ENCODE measurements around the gene TAGLN2.

DNA sequence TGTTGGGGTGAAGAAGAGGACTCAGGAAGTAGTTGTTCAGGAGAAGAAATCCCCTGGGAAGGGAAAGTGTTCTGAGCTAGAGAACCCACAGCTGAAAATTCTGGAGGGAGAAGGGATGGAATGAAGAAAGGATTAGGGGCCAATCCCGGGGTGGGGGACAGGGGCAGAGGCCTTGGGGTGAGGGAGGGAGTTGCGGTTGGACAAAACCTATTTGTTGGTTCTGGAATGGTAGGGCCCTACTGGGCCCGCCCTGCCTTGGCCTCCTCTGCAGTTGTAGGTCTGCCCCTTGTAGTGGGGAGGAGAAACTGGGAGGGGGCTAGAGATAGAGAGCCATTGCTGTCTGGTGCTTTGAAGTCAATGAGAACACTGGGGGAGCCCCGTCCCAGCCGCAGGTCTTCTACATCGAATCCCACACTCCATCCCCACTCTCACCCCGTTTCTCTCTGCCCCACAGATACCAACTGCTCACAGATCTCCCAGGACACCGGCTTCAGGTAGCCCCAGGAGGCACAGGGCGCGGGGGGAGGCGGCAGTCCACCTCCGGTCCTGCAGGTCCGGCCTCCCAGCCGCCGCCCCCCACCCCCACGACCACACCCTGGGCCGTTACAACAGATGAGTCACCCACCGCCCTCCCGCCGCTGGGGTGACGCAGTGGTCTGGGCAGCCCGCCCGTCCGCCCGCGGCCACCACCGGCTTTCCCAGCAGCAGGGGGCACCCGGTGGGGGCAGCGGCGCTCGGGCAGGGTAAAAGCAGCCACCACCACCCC, 1.1 kb downstream of the TAGLN2 start:
- TF ChIP-seq MYC (IDR thresholded peaks at IDR 0.05; ENCODE audit: borderline replicate concordance, low read length) (0 out of 2 replicates have a peak, but pooled peaks have one; percentile 7), POLR2A (IDR thresholded peaks at IDR 0.05; ENCODE audit: low read length) (no peak), EP300 (IDR thresholded peaks at IDR 0.05) (peak; percentile 90 to 91), MAZ (IDR thresholded peaks at IDR 0.05; ENCODE audit: borderline replicate concordance, low read depth, low read length) (no peak), CTCF (IDR thresholded peaks at IDR 0.05) (no peak), NFE2L2 (conservative IDR thresholded peaks at IDR 0.05; ENCODE audit: low read length) (no peak), CHD2 (IDR thresholded peaks at IDR 0.05; ENCODE audit: low read length, partially characterized antibody) (no peak), MAFK (IDR thresholded peaks at IDR 0.05; ENCODE audit: partially characterized antibody) (no peak), NR3C1 (IDR thresholded peaks at IDR 0.05) (no peak), JUNB (IDR thresholded peaks at IDR 0.05) (peak; percentile 91), RAD21 (conservative IDR thresholded peaks at IDR 0.05 in 1 of 2, IDR thresholded peaks at IDR 0.05 in 1 of 2) (no peak), RCOR1 (IDR thresholded peaks at IDR 0.05; ENCODE audit: low read depth, low read length) (no peak)
- TF ChIP-seq, protein P1, sequence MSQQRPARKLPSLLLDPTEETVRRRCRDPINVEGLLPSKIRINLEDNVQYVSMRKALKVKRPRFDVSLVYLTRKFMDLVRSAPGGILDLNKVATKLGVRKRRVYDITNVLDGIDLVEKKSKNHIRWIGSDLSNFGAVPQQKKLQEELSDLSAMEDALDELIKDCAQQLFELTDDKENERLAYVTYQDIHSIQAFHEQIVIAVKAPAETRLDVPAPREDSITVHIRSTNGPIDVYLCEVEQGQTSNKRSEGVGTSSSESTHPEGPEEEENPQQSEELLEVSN (IDR thresholded peaks at IDR 0.05; ENCODE audit: borderline replicate concordance, low read depth), result no peak

Measured in A549 (cell line).